Mesothelial cell of epicardium (in vitro differentiated cells): Measurements from ENCODE around the gene POPDC3. TPM values are rescaled to one million over a fixed set of nuclear protein-coding genes. Genes with fewer than 3 reads are reported as not detected.

Source experiments
- DNase-seq, 2 experiments: peaks; one replicate each; pipeline ENCODE4 v3.0.0; 2021; ENCODE audit warnings: low spot score in 2 of 2; ENCODE audit not compliant: unreplicated experiment in 2 of 2
- H3K27ac Mint-ChIP-seq: 2 replicates; pipeline ENCODE4 v1.8.0; 2021; ENCODE audit warnings: mixed read lengths
- H3K27me3 Mint-ChIP-seq: 2 replicates; pipeline ENCODE4 v1.8.0; 2021; ENCODE audit warnings: low read depth, mixed read lengths
- H3K36me3 Mint-ChIP-seq: 2 replicates; pipeline ENCODE4 v1.8.0; 2021; ENCODE audit warnings: mixed read lengths
- H3K4me1 Mint-ChIP-seq: 2 replicates; pipeline ENCODE4 v1.8.0; 2021; ENCODE audit warnings: mixed read lengths
- H3K4me3 Mint-ChIP-seq: 2 replicates; pipeline ENCODE4 v1.8.0; 2021; ENCODE audit warnings: mild to moderate bottlenecking, moderate library complexity, mixed read lengths
- H3K9me3 Mint-ChIP-seq: 2 replicates; pipeline ENCODE4 v1.8.0; 2021; ENCODE audit warnings: mixed read lengths
- CTCF ChIP-seq: fragments of 200-600 bp; sonication (generic); IDR thresholded peaks from one replicate; pipeline ENCODE4 v1.5.0; 2021; ENCODE audit warnings: antibody characterized with exemption; ENCODE audit not compliant: unreplicated experiment
- total RNA-seq: library from RNA; stranded (reverse); gene quantifications from 3 replicates; pipeline ENCODE4 v1.2.1, GENCODE V29; 2021

Gene POPDC3
- total RNA-seq, 1 donor from 2014 or later = 10.4 TPM

GRCh38 chr6:105120570-105120969 lies 59.2 kb downstream of the POPDC3 start:
- Mint-ChIP-seq H3K27ac (no peak overlapping the region), H3K9me3 (no peaks in the 10 kb centered on the region), H3K4me1 (peaks cover 8% of the 10 kb centered on the region), H3K27me3 (no peaks in the 10 kb centered on the region), H3K4me3 (no peak overlapping the region), H3K36me3 (peaks cover 25% of the 10 kb centered on the region)
- no peak for TF ChIP-seq CTCF
- DNase-seq = no peak

GRCh38 chr6:105116150-105116549 lies 63.7 kb downstream of the POPDC3 start:
- Mint-ChIP-seq H3K27ac (no peak overlapping the region), H3K36me3 (peaks cover 21% of the 10 kb centered on the region), H3K4me3 (no peak overlapping the region), H3K27me3 (no peaks in the 10 kb centered on the region), H3K4me1 (no peaks in the 10 kb centered on the region), H3K9me3 (no peaks in the 10 kb centered on the region)
- TF ChIP-seq CTCF = no peak
- DNase-seq = no peak

- Mint-ChIP-seq H3K27ac (no peak overlapping the region), H3K27me3 (no peaks in the 10 kb centered on the region), H3K36me3 (peaks cover 20% of the 10 kb centered on the region), H3K9me3 (no peaks in the 10 kb centered on the region), H3K4me1 (no peaks in the 10 kb centered on the region), H3K4me3 (no peak overlapping the region)
- DNase-seq = no peak
- TF ChIP-seq CTCF = no peak
Measured at GRCh38 chr6:105113422-105113821, 66.4 kb downstream of the POPDC3 start.

GRCh38 chr6:105112577-105112976 lies 67.2 kb downstream of the POPDC3 start:
- no peak overlapping the region for H3K4me3 Mint-ChIP-seq
- DNase-seq = no peak
- no peak for TF ChIP-seq CTCF
- H3K4me1 Mint-ChIP-seq = no peaks in the 10 kb centered on the region
- no peak overlapping the region for H3K27ac Mint-ChIP-seq
- H3K36me3 Mint-ChIP-seq = peaks cover 23% of the 10 kb centered on the region
- no peaks in the 10 kb centered on the region for H3K9me3 Mint-ChIP-seq
- H3K27me3 Mint-ChIP-seq = no peaks in the 10 kb centered on the region

- no peak for TF ChIP-seq CTCF
- H3K9me3 Mint-ChIP-seq = no peaks in the 10 kb centered on the region
- H3K27ac Mint-ChIP-seq = no peak overlapping the region
- no peaks in the 10 kb centered on the region for H3K27me3 Mint-ChIP-seq
- no peak for DNase-seq
- H3K4me1 Mint-ChIP-seq = peaks cover 3% of the 10 kb centered on the region
- H3K4me3 Mint-ChIP-seq = no peak overlapping the region
- H3K36me3 Mint-ChIP-seq = peaks cover 23% of the 10 kb centered on the region
Measured at GRCh38 chr6:105111871-105112270, 67.9 kb downstream of the POPDC3 start.

- H3K27ac Mint-ChIP-seq = no peak overlapping the region
Measured at GRCh38 chr6:105111105-105111504, 68.7 kb downstream of the POPDC3 start.

More at GRCh38 chr6:105111105-105111504, 68.7 kb downstream of the POPDC3 start:
- H3K4me1 Mint-ChIP-seq = peaks cover 3% of the 10 kb centered on the region
- no peak overlapping the region for H3K4me3 Mint-ChIP-seq
- peaks cover 19% of the 10 kb centered on the region for H3K36me3 Mint-ChIP-seq
- TF ChIP-seq CTCF = no peak
- no peaks in the 10 kb centered on the region for H3K9me3 Mint-ChIP-seq
- no peak for DNase-seq
- H3K27me3 Mint-ChIP-seq = no peaks in the 10 kb centered on the region
